Endodermal cell (in vitro differentiated cells): Measurements from ENCODE around the gene FNBP1L. TPM values are rescaled to one million over a fixed set of nuclear protein-coding genes. Genes with fewer than 3 reads are reported as not detected.

Experiments
- DNase-seq: peaks from one replicate; pipeline ENCODE4 v3.0.0-alpha.2; 2017
- H3K27ac ChIP-seq: 2 replicates; pipeline ENCODE4 v1.5.1; 2013; ENCODE audit warnings: mild to moderate bottlenecking, low read depth, low read length, moderate library complexity
- H3K27me3 ChIP-seq: 2 replicates; pipeline ENCODE4 v1.6.1; 2013; ENCODE audit warnings: mild to moderate bottlenecking, low read length, moderate library complexity; ENCODE audit not compliant: insufficient read depth, control insufficient read depth, poor library complexity, severe bottlenecking
- H3K36me3 ChIP-seq: 2 replicates; pipeline ENCODE4 v1.7.0; 2013; ENCODE audit warnings: mild to moderate bottlenecking, low read length, moderate library complexity; ENCODE audit not compliant: control insufficient read depth, insufficient read depth
- H3K4me1 ChIP-seq: one replicate; pipeline ENCODE4 v1.7.0; 2013; ENCODE audit warnings: low read length; ENCODE audit not compliant: control insufficient read depth, insufficient read depth
- H3K4me3 ChIP-seq: 2 replicates; pipeline ENCODE4 v1.5.1; 2013; ENCODE audit warnings: mild to moderate bottlenecking, low read length, moderate library complexity
- H3K9ac ChIP-seq: 2 replicates; pipeline ENCODE4 v1.6.1; 2013; ENCODE audit warnings: mild to moderate bottlenecking, low read length, moderate library complexity; ENCODE audit not compliant: poor library complexity, severe bottlenecking; ENCODE audit errors: extremely low read depth
- H3K9me3 ChIP-seq: 2 replicates; pipeline ENCODE4 v1.6.1; 2013; ENCODE audit warnings: mild to moderate bottlenecking, low read length, moderate library complexity; ENCODE audit not compliant: control insufficient read depth
- H3K27ac Mint-ChIP-seq: 2 replicates; pipeline ENCODE4 v1.8.0; 2020; ENCODE audit warnings: mixed read lengths
- H3K27me3 Mint-ChIP-seq: 2 replicates; pipeline ENCODE4 v1.8.0; 2021; ENCODE audit warnings: mild to moderate bottlenecking, mixed read lengths; ENCODE audit not compliant: insufficient read depth
- H3K36me3 Mint-ChIP-seq: 2 replicates; pipeline ENCODE4 v1.8.0; 2020; ENCODE audit warnings: low read depth, mixed read lengths
- H3K4me1 Mint-ChIP-seq: 2 replicates; pipeline ENCODE4 v1.8.0; 2020; ENCODE audit warnings: mixed read lengths
- H3K4me3 Mint-ChIP-seq: 2 replicates; pipeline ENCODE4 v1.8.0; 2020; ENCODE audit warnings: mild to moderate bottlenecking, moderate library complexity, mixed read lengths
- H3K9me3 Mint-ChIP-seq: 2 replicates; pipeline ENCODE4 v1.8.0; 2020; ENCODE audit warnings: mild to moderate bottlenecking, mixed read lengths
- CTCF ChIP-seq: fragments of 200-600 bp; sonication (generic); conservative IDR thresholded peaks from 2 replicates; pipeline ENCODE4 v1.5.0; 2021; ENCODE audit warnings: antibody characterized with exemption, mild to moderate bottlenecking
- WGBS, 2 experiments: methylation state at CpG; one replicate each; pipeline versions ENCODE4 v1.1.5 to v1.1.7; 2013; ENCODE audit warnings: missing lambda C conversion rate in 2 of 2, mixed read lengths in 1 of 2; ENCODE audit not compliant: insufficient coverage in 1 of 2, insufficient read length in 1 of 2; 5-methylcytosine and 5-hydroxymethylcytosine counted together
- total RNA-seq, 2 donors: library from RNA; stranded (reverse); fragmentation: NEBNext Ultra II Directional in 1 of 2; extraction: Animal tissue kit (Norgen Biotek cat#: 25700) in 1 of 2; gene quantifications; 2 replicates in 1 of 2; 3 replicates in 1 of 2; pipeline ENCODE4 v1.2.1, GENCODE V29; 2021

The FNBP1L gene
- total RNA-seq, 2 donors from 2014 or later: 96.8 to 107 TPM

- DNase-seq: peak; percentile 50
- Mint-ChIP-seq H3K27ac (no peak overlapping the region), H3K4me3 (no peak overlapping the region), H3K27me3 (no peaks in the 10 kb centered on the region), H3K9me3 (no peaks in the 10 kb centered on the region), H3K36me3 (peaks cover 81% of the 10 kb centered on the region), H3K4me1 (no peaks in the 10 kb centered on the region)
- Histone ChIP-seq H3K27ac (no peak overlapping the region), H3K4me3 (no peak overlapping the region), H3K9ac (no peak overlapping the region), H3K36me3 (peaks cover 96% of the 10 kb centered on the region), H3K4me1 (no peaks in the 10 kb centered on the region), H3K27me3 (no peaks in the 10 kb centered on the region), H3K9me3 (no peaks in the 10 kb centered on the region)
- WGBS, 2 experiments: 95 to 97% methylated on average over 17 of the region's 18 CpGs
- no peak for TF ChIP-seq CTCF
Observed at GRCh38 chr1:93577536-93578432, 129.9 kb downstream of the FNBP1L start.

GRCh38 chr1:93578433-93578830 lies 130.5 kb downstream of the FNBP1L start:
- no peak overlapping the region for H3K27ac Mint-ChIP-seq
- H3K27me3 Mint-ChIP-seq: no peaks in the 10 kb centered on the region
- Histone ChIP-seq H3K27ac (no peak overlapping the region), H3K36me3 (peaks cover 97% of the 10 kb centered on the region), H3K9ac (no peak overlapping the region), H3K4me3 (no peak overlapping the region), H3K9me3 (no peaks in the 10 kb centered on the region), H3K4me1 (no peaks in the 10 kb centered on the region), H3K27me3 (no peaks in the 10 kb centered on the region)
- DNase-seq: peak; percentile 38
- H3K36me3 Mint-ChIP-seq: peaks cover 84% of the 10 kb centered on the region
- H3K9me3 Mint-ChIP-seq: no peaks in the 10 kb centered on the region
- 94 to 96% methylated on average over 4 to 6 of the region's 6 CpGs for WGBS, 2 experiments
- no peak overlapping the region for H3K4me3 Mint-ChIP-seq
- TF ChIP-seq CTCF: no peak
- no peaks in the 10 kb centered on the region for H3K4me1 Mint-ChIP-seq

GRCh38 chr1:93578911-93579825 lies 131.2 kb downstream of the FNBP1L start:
- Mint-ChIP-seq H3K9me3 (no peaks in the 10 kb centered on the region), H3K27me3 (no peaks in the 10 kb centered on the region), H3K4me1 (no peaks in the 10 kb centered on the region), H3K4me3 (no peak overlapping the region), H3K36me3 (peaks cover 85% of the 10 kb centered on the region), H3K27ac (peak overlapping the region; percentile 84)
- Histone ChIP-seq H3K9ac (no peak overlapping the region), H3K27ac (no peak overlapping the region), H3K9me3 (no peaks in the 10 kb centered on the region), H3K27me3 (no peaks in the 10 kb centered on the region), H3K36me3 (peaks cover 99% of the 10 kb centered on the region), H3K4me1 (no peaks in the 10 kb centered on the region), H3K4me3 (no peak overlapping the region)
- peak; percentile 47 for DNase-seq
- TF ChIP-seq CTCF: no peak
- WGBS, 2 experiments: 95 to 96% methylated on average over 5 to 11 of the region's 11 CpGs
